Activated CD4-positive, alpha-beta T cell treated with anti-CD3 and anti-CD28 coated beads, Interleukin-2, amount 50 U/mL, for 1 hour (primary cell): ENCODE data around the gene CDK10.

Experiments
- DNase-seq: peaks from one replicate; pipeline ENCODE4 v3.0.0-alpha.2; 2020

The CDK10 gene

DNA sequence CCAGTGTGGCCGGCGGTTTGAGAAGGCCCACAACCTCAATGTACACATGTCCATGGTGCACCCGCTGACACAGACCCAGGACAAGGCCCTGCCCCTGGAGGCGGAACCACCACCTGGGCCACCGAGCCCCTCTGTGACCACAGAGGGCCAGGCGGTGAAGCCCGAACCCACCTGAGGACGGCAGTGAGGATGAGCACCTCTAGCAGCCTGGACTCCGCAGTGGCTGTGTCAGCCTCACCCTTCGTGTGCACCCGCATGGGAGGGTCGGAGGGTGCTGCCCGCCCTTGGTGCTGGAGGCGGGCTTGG lies 51.5 kb downstream of the CDK10 start:
- no peak for DNase-seq

DNA sequence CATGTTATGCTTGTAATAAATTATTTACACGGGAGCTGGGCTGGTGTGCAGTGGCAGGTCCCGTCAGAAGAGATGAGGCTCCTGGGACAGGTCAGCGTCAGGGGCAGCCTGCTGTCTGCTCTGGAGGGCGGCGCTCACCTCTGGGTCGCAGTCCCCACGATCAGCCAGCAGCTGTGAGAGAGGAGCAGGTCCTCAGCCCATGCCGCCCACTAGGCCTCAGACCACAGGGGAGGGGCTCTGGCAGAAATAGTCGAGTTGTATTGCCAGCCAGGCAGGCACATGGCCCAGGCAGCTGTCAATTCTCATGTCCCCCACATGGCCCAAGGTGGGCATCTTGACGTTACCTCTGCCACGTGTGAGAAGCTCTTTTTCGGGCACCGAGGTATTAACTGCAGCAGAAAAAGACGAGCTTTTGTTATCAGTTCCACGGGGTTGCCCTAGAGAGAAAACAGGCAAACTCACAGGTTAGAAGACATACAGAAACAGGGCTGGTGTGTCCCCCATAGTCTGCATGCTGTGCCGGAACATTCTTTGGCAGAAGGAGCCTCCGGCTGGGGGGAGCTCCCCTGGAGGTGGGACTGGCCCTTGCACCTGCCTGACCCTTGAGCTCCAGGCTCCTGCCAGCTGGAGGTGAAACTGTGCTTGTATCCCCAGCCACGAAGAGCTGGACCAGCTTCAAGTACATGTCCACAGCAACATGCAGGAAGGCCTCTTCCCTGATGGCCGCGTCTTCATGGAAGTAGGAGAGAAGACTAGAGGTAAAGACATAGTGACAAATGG lies 52.2 kb downstream of the CDK10 start:
- DNase-seq = no peak

DNA sequence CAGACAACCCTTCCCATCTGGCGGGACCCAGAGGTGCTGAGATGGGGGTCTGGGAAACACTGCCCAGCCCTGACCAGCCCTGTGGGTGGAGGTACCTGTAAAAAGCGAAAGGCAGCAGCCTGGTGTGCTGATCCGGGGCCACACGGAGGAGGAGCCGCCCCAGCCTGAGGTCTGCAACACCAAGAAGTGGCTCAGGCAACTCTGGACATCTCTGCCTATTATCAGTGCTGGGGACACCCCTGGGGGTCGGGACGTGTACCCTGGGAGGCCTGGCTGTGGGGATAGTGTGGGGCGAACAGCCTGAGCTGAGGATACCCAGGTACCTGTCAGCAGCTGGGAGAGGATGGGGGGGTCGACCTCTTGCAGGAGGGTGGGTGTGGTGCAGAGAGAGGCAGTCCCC lies 52.9 kb downstream of the CDK10 start:
- no peak for DNase-seq

DNA sequence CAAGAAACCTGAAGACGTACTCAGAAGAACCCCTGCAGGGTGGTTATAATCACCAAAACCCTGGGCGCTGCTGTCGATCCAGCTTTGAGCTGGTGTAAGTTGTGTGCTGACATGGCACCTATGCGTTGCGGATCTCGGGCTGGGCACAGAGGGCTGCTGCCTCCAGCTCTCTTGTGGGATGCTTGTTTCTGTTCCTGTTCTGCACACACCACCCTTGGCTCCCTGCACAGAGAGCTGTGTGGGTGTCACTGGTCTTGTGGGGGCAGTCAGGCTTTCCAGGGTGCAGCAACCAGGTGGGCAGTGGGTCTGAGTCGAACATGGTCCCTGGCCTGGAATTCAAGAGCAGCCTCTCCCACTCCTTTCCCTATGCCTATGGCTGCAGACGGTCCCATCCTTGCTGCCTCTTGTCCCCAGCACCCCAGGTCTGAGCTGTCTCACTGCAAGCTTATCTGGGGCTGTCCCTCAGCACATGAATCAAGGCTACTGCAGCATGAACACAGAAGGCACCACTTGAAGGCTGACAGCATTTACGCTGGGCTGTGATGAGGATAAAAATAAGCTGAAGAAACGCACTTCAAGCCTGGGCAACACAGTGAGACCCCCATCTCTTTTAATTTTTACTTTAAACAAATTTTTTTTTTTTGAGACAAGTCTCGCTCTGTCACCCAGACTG lies 55.0 kb downstream of the CDK10 start:
- DNase-seq = no peak

DNA sequence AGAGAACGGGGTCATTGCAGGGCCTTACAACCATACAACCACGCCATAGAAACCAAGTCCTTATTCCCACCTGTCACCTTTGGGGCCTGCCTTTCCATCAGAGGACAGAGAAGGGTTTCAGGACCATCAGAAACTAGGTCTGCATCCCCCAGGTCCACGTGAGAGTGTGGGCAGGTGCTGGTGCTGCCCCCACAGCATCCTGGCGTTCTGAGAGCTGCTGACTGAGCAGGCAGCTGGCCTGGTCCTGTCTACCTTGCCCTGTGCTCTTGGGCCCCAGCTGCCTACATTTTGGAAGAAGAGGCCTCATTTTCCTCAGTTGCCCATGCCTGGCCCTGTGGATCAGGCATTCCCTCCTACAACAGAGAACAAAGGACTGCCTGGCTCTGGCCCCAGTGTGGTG lies 56.5 kb downstream of the CDK10 start:
- no peak for DNase-seq

DNA sequence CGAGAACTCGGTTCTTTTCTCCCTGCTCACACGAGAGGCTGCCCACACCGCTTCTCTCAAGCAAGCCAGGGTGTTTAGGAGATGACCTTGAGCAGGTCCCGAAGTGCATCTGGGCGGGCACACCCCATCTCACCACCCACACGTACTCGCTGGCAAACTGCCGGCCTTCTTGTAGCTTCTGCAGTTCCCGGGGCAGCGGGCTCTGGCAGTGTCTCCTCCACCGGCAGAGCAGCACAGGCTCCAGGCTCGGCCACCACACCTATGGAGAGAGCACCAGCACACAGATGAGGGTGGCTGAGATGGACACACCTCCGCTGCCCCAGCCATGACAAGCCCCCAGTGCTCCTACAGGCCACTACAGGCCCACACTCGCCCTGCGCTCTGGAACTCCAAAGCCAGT lies 58.3 kb downstream of the CDK10 start:
- DNase-seq = no peak
